Lung microvascular endothelial cell (primary cell): ENCODE data around the gene USP6. TPM values are rescaled to one million over a fixed set of nuclear protein-coding genes. Genes with fewer than 3 reads are reported as not detected.
"Not testable (repeated sequence)": the region's sequence is repeated elsewhere in the genome, so short reads cannot be mapped to it uniquely, and the experiment has no call there.

Experiments used
- DNase-seq, 2 donors: peaks; one replicate each; pipeline versions ENCODE4 v3.0.0 to v3.0.0-alpha.2; 2010; ENCODE audit warnings: low read depth in 2 of 2
- total RNA-seq: library from RNA; depleted of rRNA; stranded (reverse); fragments of >200 nt; gene quantifications from 2 replicates; pipeline ENCODE4 v1.2.1, GENCODE V29; 2014

The USP6 gene
- total RNA-seq, 1 donor from 2014 or later: not detected

- no peak for DNase-seq
These were observed 5.5 kb downstream of the USP6 start for GRCh38 chr17:5121186-5121841.

DNA sequence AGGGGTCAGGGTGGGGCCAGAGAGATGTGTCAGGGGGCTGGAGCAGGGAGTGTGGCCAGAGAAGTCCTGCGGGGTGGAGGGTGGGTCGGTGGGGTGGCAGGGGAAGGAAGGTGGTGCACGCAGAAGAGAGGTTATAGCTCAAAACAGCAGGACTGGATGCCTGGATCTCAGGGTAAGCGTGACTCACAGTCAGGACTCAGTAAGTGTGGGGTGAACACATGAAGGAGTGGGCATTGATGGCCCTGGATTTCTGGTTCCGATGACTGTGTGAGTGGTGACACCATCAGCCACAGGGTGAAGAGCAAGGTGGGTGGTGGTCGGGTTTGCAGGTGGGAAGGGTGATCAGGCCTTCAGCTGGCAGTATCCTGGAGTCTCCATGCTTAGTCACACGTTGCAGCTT is 6.2 kb downstream of the USP6 start:
- DNase-seq: not testable (repeated sequence)

GRCh38 chr17:5122586-5123342 is 6.9 kb downstream of the USP6 start:
- no peak for DNase-seq

DNA sequence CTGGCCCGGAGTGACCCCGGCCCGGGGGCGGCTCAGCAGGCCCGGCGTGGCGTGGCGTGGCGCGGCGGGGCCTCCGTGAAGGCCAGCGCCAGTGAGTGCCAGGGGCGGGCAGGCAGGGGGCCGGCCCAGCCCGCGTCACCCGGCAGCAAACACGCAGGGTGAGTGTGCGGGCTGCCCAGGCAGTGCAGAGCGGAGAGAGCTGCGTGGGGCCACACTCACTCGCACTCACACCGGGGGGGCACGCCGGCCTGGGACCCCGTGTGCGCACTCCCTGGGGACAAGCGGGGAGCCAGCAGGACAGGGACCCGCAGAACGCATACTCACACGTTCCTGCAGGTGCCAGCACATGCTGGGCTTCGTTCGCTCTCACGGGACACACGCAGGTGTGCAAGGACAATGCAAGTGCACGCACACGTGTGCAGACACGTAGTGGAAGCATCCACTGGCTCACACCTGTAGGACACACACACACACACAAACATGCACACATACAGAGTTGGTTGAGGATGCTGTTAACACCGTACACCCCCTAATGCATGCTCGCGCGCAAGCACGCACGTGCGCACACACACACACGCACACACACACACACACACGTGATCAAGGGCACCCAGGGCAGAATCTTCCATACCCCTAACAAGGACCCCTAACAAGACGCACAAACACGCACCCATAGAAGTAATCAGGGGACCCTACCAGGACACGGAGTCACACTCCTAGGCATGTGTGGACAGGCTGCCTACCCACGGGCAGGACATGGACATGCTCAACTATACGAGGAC is 7.7 kb downstream of the USP6 start:
- no peak for DNase-seq

DNA sequence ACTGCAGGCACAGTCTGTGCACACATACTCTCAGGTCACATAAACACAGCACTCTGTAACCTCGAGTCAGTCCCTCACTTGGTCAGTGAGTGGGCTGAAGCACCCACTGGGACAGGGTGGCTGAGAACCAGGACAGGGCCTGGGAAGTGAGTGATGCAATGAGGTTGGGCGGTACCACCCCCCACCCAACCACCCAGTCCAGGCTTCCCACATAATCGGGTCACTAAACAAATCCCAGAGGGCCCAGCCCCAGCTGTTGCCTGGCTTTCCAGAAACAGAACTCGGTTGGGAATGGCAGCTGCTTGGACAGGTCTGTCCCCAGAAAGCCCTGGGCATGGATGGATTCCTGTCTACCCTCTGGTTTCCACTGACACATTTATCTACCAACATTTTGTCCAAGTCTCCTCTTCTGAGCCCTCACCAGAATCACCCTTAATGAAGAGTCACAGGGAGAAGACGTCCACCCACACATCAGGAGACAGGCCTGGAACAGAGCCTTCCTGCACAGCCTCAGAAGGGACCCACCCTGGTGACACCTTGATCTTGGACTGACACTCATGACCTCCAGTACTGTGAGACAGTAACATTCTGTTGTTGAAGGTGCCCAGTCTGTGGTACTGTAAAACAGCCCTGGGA is 8.4 kb downstream of the USP6 start:
- not testable (repeated sequence) for DNase-seq

- DNase-seq: not testable (repeated sequence)
These were observed 9.1 kb downstream of the USP6 start for GRCh38 chr17:5124896-5125295.

DNA sequence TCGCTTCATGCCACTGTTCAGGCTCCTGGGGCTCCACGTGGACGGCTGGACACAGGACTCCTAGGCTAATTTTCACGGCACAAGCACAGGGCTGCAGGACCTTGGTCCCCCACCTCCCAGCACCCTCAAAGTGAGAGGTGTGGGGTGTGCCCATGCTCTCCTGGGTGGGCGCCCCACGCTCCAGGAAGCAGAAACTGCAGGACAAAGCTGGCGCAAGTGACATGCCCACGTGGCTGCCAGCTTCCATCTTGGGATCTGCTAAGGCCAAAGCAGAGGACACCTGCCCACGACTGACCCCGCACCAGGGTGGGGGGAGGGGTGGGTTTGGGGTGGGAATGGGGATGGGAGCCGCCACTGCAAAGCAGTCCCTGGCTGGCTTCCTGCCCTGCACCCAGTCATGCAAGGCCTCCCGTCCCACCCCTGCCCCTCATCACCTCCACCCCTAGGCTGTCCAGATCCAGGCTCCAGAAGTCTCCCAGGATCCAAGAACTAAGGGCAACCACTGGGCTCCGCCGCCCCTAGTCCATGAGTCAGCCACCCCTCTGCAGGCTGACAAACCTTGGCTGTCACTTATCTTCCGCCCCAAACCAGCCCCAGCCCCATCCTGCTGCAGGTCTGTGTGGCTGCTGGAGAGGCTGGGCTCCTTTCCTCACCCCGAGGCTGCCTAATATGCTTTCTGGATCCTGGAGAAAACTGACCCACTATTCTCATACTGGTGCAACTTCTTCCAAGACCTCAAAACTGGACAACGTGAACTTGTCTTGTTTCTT is 11.1 kb downstream of the USP6 start:
- no peak for DNase-seq

DNA sequence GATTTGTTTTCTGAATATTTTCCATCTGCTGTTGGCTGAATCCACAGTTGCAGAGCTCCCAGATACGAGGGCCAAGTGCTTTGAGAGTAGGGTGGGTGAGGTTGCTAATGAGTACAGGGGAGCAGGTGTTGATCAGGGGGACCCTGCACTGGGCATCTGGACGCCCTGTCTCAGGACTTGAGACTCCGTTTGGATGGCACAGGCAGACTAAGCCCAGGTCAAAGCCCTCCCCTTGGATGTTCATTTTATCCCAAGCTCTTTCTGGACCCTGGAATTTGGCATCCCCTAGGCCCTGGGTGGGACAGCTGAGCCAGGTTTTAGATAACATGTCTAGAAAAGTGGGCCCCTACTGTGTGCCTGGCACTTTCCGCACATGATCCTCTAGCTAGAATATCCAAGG is 12.1 kb downstream of the USP6 start:
- no peak for DNase-seq

- not testable (repeated sequence) for DNase-seq
These were observed 12.6 kb downstream of the USP6 start for GRCh38 chr17:5128387-5128786.

DNA sequence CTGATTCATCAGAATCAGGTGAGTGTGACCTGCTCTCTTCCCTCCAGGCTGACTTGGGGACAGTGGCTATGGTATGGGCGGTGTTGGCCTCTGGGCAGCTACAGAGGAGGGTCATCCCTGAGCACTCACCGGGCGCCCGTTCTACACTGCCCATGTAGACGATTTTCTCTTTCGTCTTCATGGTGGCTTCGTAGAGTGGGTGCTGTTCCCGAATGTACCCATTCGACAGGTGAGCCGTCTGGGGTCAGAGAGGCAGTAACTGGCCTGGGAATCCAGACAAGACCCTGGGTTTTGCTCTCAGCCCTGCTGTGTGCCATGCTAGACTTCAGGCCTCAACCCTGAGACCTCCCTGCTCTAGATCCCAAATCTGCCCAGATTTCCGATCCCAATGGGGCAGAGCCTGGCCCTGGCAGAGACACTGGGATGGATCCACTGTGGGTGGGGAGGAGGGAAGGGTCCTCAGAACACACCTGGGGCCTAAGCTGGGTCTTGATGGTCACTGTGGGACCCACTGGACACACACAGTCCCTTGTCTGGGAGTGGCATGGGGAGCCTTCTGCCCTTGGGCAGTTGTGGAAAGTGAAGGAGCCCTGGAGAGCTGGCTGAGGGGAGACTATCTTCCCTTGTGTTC is 13.2 kb downstream of the USP6 start:
- DNase-seq: no peak

DNA sequence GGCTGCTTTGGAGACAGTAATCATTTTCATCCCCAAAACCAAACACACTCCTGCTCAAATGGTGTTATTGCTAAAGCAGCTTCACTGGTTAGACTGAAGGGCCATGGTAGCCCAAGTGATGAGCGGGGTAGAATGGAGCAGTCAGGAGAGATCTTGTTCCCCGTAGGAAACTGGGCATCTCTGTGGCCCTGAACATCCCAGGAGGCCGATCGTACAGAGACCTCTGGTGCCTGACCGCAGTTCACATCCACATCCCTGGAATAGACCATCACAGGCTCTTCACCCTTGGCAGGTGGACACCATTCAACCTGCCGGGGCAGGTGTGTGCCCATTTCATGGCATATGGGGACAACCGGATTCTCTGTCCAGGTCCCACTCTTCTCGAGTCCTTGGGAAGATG is 13.9 kb downstream of the USP6 start:
- DNase-seq: not testable (repeated sequence)

DNA sequence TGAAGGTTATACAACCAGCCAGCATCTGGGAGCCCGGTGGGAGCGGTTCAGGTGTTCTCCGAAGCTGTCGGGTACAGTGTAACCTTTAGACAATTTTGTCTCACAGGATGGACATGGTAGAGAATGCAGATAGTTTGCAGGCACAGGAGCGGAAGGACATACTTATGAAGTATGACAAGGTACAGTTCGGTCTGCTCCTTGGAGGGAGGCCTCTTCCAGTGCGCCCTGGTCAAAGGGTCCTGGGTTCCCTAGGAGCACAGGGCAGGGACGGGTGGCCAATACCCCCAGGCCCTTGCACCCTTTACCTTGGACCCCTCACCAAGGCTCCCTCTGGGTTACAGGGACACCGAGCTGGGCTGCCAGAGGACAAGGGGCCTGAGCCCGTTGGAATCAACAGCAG is 14.4 kb downstream of the USP6 start:
- DNase-seq: not testable (repeated sequence)

DNA sequence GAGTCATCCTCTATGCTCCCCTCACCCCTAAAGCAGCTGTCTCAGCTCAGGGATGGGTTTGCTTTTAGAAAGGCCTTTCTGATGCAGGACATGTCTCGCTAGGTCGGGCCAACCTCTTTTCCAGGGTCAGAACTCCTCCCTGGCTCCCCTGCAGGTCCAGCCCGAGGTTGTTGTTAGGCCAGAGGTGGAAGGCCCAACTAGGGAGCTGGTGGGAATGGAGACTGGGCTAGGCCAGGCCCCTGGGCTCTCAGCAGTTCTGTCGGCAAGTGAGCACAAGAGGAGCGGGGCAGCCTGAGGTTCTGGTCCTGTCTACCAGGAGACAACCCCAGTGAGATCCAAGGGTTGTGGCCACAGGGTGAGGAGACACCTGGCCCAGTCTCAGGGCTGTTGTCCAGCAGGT is 14.9 kb downstream of the USP6 start:
- not testable (repeated sequence) for DNase-seq

DNA sequence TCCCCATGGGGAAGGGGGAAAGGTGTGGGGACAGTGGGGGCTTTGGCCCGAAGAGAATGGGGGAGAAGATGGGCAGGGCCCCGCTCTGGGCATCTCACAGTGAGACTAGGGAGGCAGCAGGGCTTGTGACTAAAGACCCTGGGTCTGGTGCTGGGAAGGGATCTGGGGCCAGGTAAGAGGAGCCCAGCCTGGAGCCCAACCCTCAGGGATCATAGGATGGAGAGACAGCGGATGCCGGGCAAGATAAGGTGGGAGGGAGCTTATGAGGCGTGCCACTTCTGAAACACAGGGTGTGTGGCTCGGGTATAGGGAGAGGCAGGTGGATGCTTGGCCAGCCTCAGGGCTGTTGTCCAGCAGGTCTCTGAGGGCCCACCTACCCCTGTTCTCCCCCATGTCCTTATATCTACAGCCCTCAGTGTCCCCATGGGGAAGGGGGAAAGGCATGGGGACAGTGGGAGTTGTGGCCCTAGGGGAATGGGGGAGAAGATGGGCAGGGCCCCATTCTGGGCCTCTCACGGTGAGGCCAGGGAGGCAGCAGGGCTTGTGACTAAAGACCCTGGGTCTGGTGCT is 15.4 kb downstream of the USP6 start:
- DNase-seq: no peak

DNA sequence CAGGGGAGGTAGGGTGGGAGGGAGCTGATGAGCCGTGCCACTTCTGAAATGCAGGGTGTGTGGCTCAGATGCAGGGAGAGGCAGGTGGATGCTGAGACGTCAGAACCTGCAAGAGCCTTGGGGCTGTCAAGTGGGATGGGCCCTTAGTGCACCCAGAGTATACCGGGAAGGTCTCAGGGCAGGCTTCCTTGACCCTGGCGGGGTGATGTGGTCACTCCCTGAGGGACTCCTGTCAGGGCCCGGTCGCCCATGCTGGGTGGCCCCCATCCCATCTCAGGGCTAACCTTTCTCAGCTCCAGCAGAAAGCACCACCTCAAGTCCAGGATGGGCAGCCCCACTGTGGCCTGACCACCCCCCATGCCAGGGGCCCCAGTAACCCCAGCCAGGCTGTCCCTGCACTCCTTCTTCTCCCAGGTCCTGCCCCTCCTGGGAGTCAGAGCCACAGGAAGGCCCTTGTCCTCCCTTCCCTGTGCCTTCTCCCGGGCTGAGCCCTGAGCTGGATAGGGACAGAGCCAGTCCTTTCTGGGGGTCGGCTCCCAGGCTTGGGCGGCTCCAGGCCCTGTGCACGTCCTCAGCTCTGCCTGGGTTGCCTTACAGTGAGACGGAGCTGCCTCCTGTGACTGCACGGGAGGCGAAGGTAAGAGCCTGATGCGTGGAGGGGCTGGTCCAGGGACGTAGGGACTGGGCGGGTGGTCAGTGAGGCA is 16.1 kb downstream of the USP6 start:
- not testable (repeated sequence) for DNase-seq

DNA sequence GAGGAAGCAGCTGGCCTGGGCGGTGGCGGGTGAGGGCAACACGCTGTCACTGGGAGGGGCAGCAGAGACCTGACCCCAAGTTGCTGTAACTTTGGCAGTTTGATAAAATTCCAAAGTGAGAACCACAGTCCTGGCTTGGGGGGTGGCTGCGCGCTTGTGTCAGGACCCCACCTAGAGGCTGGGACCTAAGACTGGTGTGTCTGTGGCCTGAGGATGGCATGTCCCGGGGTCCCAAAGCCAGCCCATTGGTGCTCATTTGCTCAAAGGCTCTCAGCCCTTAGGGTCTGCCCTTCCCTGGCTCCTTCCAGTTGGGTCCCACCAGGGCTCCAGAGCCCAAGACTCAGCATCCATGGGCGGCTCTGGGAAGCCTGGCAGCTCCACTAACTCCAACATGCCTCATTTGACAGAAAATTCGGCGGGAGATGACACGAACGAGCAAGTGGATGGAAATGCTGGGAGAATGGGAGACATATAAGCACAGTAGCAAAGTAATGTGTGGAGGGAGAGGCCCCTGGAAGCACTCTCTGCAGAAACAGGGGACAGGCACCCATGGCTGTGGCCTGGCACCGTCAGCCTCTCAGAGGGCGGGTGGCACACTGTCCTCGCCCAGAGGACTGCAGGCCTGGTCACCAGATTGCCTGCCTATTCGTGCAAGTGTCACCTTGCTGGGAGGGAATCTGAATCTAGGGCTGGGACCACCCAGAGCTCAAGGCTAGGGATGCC is 16.8 kb downstream of the USP6 start:
- peak in 1 of 2 donors; percentile 13 for DNase-seq

- DNase-seq: no peak
These were observed 17.5 kb downstream of the USP6 start for GRCh38 chr17:5133311-5133710.

DNA sequence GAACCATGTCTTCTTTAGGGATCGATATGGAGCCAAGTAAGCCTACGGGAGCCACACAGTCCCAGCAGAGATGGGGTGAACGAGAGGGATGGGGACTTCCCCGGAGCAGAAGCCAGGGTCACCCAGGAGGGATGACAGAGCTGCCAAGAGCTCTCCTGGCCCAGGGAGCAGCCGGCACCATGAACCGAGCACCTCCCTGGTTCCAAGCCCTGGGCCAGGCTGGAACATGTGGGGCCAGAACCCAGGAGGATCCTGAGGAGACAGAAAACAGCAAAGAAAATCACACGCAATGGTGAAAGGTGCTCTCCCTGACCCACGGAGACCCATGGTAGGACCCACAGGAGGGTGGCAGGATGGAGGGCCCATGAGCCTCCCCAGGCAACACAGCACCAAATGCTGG is 18.1 kb downstream of the USP6 start:
- not testable (repeated sequence) for DNase-seq

GRCh38 chr17:5134571-5134970 is 18.7 kb downstream of the USP6 start:
- DNase-seq: not testable (repeated sequence)
